Measurements from ENCODE around the gene DOCK10.

Gene DOCK10

GRCh38 chr2:224875153-224875552, 167.1 kb downstream of the DOCK10 start:
- DNase-seq (ENCODE audit: low read depth): no peak
- no peak overlapping the region for H3K4me3 ChIP-seq (ENCODE audit: low read depth, low read length)
- no peak for TF ChIP-seq CTCF (IDR thresholded peaks at IDR 0.05; ENCODE audit: insufficient read depth, low read depth, low read length, missing control alignments)

GRCh38 chr2:224871813-224872212, 170.5 kb downstream of the DOCK10 start:
- no peak for DNase-seq (ENCODE audit: low read depth)
- TF ChIP-seq CTCF (IDR thresholded peaks at IDR 0.05; ENCODE audit: insufficient read depth, low read depth, low read length, missing control alignments): no peak

GRCh38 chr2:224870341-224870740, 171.9 kb downstream of the DOCK10 start:
- DNase-seq (ENCODE audit: low read depth): no peak
- no peak overlapping the region for H3K4me3 ChIP-seq (ENCODE audit: low read depth, low read length)
- no peak for TF ChIP-seq CTCF (IDR thresholded peaks at IDR 0.05; ENCODE audit: insufficient read depth, low read depth, low read length, missing control alignments)

More at GRCh38 chr2:224871813-224872212, 170.5 kb downstream of the DOCK10 start:
- no peak overlapping the region for H3K4me3 ChIP-seq (ENCODE audit: low read depth, low read length)

- DNase-seq (ENCODE audit: low read depth): no peak
- no peak for TF ChIP-seq CTCF (IDR thresholded peaks at IDR 0.05; ENCODE audit: insufficient read depth, low read depth, low read length, missing control alignments)
- H3K4me3 ChIP-seq (ENCODE audit: low read depth, low read length): no peak overlapping the region
Observed at GRCh38 chr2:224869601-224870233, 172.6 kb downstream of the DOCK10 start.

GRCh38 chr2:224865016-224865415, 177.3 kb downstream of the DOCK10 start:
- no peak for DNase-seq (ENCODE audit: low read depth)
- H3K4me3 ChIP-seq (ENCODE audit: low read depth, low read length): no peak overlapping the region
- no peak for TF ChIP-seq CTCF (IDR thresholded peaks at IDR 0.05; ENCODE audit: insufficient read depth, low read depth, low read length, missing control alignments)

- no peak for TF ChIP-seq CTCF (IDR thresholded peaks at IDR 0.05; ENCODE audit: insufficient read depth, low read depth, low read length, missing control alignments)
- no peak overlapping the region for H3K4me3 ChIP-seq (ENCODE audit: low read depth, low read length)
- no peak for DNase-seq (ENCODE audit: low read depth)
Observed at GRCh38 chr2:224861266-224861665, 181.0 kb downstream of the DOCK10 start.

GRCh38 chr2:224860786-224861185, 181.5 kb downstream of the DOCK10 start:
- no peak for TF ChIP-seq CTCF (IDR thresholded peaks at IDR 0.05; ENCODE audit: insufficient read depth, low read depth, low read length, missing control alignments)
- no peak for DNase-seq (ENCODE audit: low read depth)
- no peak overlapping the region for H3K4me3 ChIP-seq (ENCODE audit: low read depth, low read length)
